Keratinocyte (primary cell): ENCODE data around the gene CLEC18C.
"Not testable (repeated sequence)": the region's sequence is repeated elsewhere in the genome, so short reads cannot be mapped to it uniquely, and the experiment has no call there.

ENCODE experiments used
- CTCF ChIP-seq, 3 experiments: IDR thresholded peaks in 1 of 3; conservative IDR thresholded peaks in 1 of 3; optimal IDR thresholded peaks in 1 of 3; 2 replicates in 2 of 3; 3 replicates in 1 of 3; pipeline versions ENCODE3 to v1.5.1; 2011; ENCODE audit warnings: low read length in 3 of 3, mild to moderate bottlenecking in 3 of 3, moderate library complexity in 2 of 3, control low read depth in 1 of 3, inconsistent platforms in 1 of 3; ENCODE audit not compliant: insufficient read depth in 2 of 3; ENCODE audit errors: extremely low read depth in 1 of 3
- EZH2 ChIP-seq: IDR thresholded peaks from one replicate; pipeline ENCODE4 v1.6.1; 2012; ENCODE audit warnings: inconsistent platforms, mild to moderate bottlenecking, low read length, moderate library complexity

- TF ChIP-seq CTCF (optimal IDR thresholded peaks at IDR 0.05 in 1 of 3, IDR thresholded peaks at IDR 0.05 in 1 of 3, conservative IDR thresholded peaks at IDR 0.05 in 1 of 3; ENCODE audit: extremely low read depth in 1 of 3, insufficient read depth in 2 of 3, low read length in 3 of 3); EZH2: not testable (repeated sequence)
Measured at GRCh38 chr16:70226024-70226423, 52.4 kb downstream of the CLEC18C start.
